GM12878 (cell line): ENCODE measurements around the gene CHST15. TPM values are rescaled to one million over a fixed set of nuclear protein-coding genes. Genes with fewer than 3 reads are reported as not detected.

Experiments
- ATAC-seq: fragments of 200-7000 bp; cut with Tn5 transposase; 3 replicates; pipeline ENCODE4 v1.9.1; 2020; ENCODE audit warnings: mild to moderate bottlenecking, moderate library complexity
- BruUV-seq: library from RNA; stranded (reverse); fragments of 400-500 nt; replicated peaks from 2 replicates; lab custom pipeline; 2021; lab: Mats Ljungman, UMichigan
- CTCF ChIA-PET: fragments of 300-600 bp; sonication (Branson Sonifier 250); formaldehyde crosslinking; extraction: SDS; loops from one replicate; lab custom pipeline; 2021; ENCODE audit warnings: inconsistent platforms; lab: Yijun Ruan, JAX
- POLR2A ChIA-PET: fragments of 350-600 bp; formaldehyde crosslinking; extraction: SDS; loops from one replicate; lab custom pipeline; 2021; ENCODE audit warnings: inconsistent platforms; lab: Charles Lee
- RAD21 ChIA-PET: fragments of 300-600 bp; sonication (Branson Sonifier 250); formaldehyde crosslinking; loops from one replicate; lab custom pipeline; 2023; ENCODE audit warnings: antibody characterized with exemption; ENCODE audit not compliant: unreplicated experiment; lab: Charles Lee
- SMC1A ChIA-PET: fragments of 300-600 bp; sonication (Branson Sonifier 250); formaldehyde crosslinking; loops from one replicate; lab custom pipeline; 2023; ENCODE audit not compliant: unreplicated experiment, uncharacterized antibody; lab: Charles Lee
- DNase-seq: peaks from one replicate; pipeline ENCODE4 v3.0.0-alpha.2; 2011; ENCODE audit warnings: low read depth, low spot score
- FAIRE-seq: peaks from 3 replicates; lab custom pipeline; 2011; peaks lifted over from hg19 to GRCh38; lab: Jason Lieb, UNC
- H2AFZ ChIP-seq: 2 replicates; pipeline ENCODE4 v1.6.0; 2011; ENCODE audit warnings: low read depth, low read length, control low read depth; ENCODE audit not compliant: control insufficient read depth
- H3K27ac ChIP-seq: 2 replicates; pipeline ENCODE4 v1.5.1; 2011; ENCODE audit warnings: control low read depth; ENCODE audit not compliant: control insufficient read depth, insufficient read depth
- H3K27me3 ChIP-seq, 2 experiments: replicated peaks in 1 of 2; 2 replicates each; pipeline versions ENCODE4 v1.6.0 to v1.6.1; 2011; ENCODE audit warnings: low read length in 1 of 2; ENCODE audit not compliant: control insufficient read depth in 2 of 2, insufficient read depth in 2 of 2
- H3K36me3 ChIP-seq, 2 experiments: 2 replicates each; pipeline ENCODE4 v1.5.1; 2011; ENCODE audit warnings: low read length in 1 of 2; ENCODE audit not compliant: control insufficient read depth in 2 of 2, insufficient read depth in 2 of 2
- H3K4me1 ChIP-seq: 2 replicates; pipeline ENCODE4 v1.6.1; 2011; ENCODE audit warnings: mild to moderate bottlenecking, low read length, moderate library complexity, mixed read lengths; ENCODE audit not compliant: control insufficient read depth, insufficient read depth
- H3K4me2 ChIP-seq: 2 replicates; pipeline ENCODE4 v1.6.0; 2011; ENCODE audit warnings: control low read depth; ENCODE audit not compliant: control insufficient read depth, insufficient read depth
- H3K4me3 ChIP-seq: fragments of 200-600 bp; sonication (generic); 2 replicates; pipeline ENCODE4 v1.5.1; 2016
- H3K79me2 ChIP-seq: 2 replicates; pipeline ENCODE4 v1.6.0; 2011; ENCODE audit warnings: low read length; ENCODE audit not compliant: control insufficient read depth, insufficient read depth
- H3K9ac ChIP-seq: 2 replicates; pipeline ENCODE4 v1.8.0; 2011; ENCODE audit warnings: low read length, control low read depth, mixed read lengths; ENCODE audit not compliant: control insufficient read depth, insufficient read depth
- H3K9me3 ChIP-seq: replicated peaks from 3 replicates; pipeline ENCODE4 v1.5.1; 2011; ENCODE audit warnings: mild to moderate bottlenecking, low read length; ENCODE audit not compliant: control insufficient read depth, insufficient read depth
- H4K20me1 ChIP-seq: 2 replicates; pipeline ENCODE4 v1.6.0; 2011; ENCODE audit not compliant: control insufficient read depth, insufficient read depth
- ATF7 ChIP-seq: fragments of 450-650 bp; IDR thresholded peaks from 2 replicates; pipeline ENCODE4 v1.6.1; 2016; ENCODE audit warnings: low read depth, mild to moderate bottlenecking
- CHD4 ChIP-seq: fragments of 200-600 bp; sonication (generic); IDR thresholded peaks from 2 replicates; pipeline ENCODE4 v1.6.1; 2016; ENCODE audit warnings: mild to moderate bottlenecking
- HDGF ChIP-seq: fragments of 450-650 bp; IDR thresholded peaks from 2 replicates; pipeline ENCODE4 v1.6.1; 2016; ENCODE audit warnings: antibody characterized with exemption
- MEF2A ChIP-seq: IDR thresholded peaks from 2 replicates; pipeline ENCODE4 v1.6.1; 2011; ENCODE audit warnings: low read depth, mild to moderate bottlenecking, low read length, moderate library complexity; ENCODE audit not compliant: insufficient read depth
- MXI1 ChIP-seq: fragments of 150-350 bp; IDR thresholded peaks from 2 replicates; pipeline ENCODE4 v1.6.1; 2011; ENCODE audit warnings: low read depth, mild to moderate bottlenecking, inconsistent platforms, low read length, improper control_type of control experiment
- MYC ChIP-seq: IDR thresholded peaks from 2 replicates; pipeline ENCODE4 v1.6.1; 2011; ENCODE audit warnings: mild to moderate bottlenecking, low read length, moderate library complexity, inconsistent platforms; ENCODE audit not compliant: insufficient read depth, insufficient replicate concordance, insufficient read length, severe bottlenecking
- NFIC ChIP-seq: IDR thresholded peaks from 2 replicates; pipeline ENCODE4 v1.6.1; 2012; ENCODE audit warnings: low read depth, mild to moderate bottlenecking, inconsistent platforms, low read length, moderate library complexity
- NR2F1 ChIP-seq: fragments of 450-650 bp; conservative IDR thresholded peaks from 2 replicates; pipeline ENCODE4 v1.6.1; 2017; ENCODE audit warnings: mild to moderate bottlenecking
- SMARCA5 ChIP-seq: fragments of 450-650 bp; IDR thresholded peaks from 2 replicates; pipeline ENCODE4 v1.6.1; 2017; ENCODE audit warnings: mild to moderate bottlenecking
- SMC3 ChIP-seq: IDR thresholded peaks from 2 replicates; pipeline ENCODE4 v1.6.1; 2011; ENCODE audit warnings: low read length, improper control_type of control experiment, borderline replicate concordance
- TARDBP ChIP-seq: IDR thresholded peaks from 2 replicates; pipeline ENCODE4 v1.6.1; 2016; ENCODE audit warnings: borderline replicate concordance
- TCF3 ChIP-seq: IDR thresholded peaks from 2 replicates; pipeline ENCODE4 v1.6.1; 2012; ENCODE audit warnings: low read depth, mild to moderate bottlenecking, low read length, borderline replicate concordance; ENCODE audit not compliant: insufficient read depth
- ZBTB11 ChIP-seq: fragments of 450-650 bp; formaldehyde crosslinking; IDR thresholded peaks from 2 replicates; pipeline ENCODE4 v1.5.0; 2022; ENCODE audit warnings: mild to moderate bottlenecking, missing genetic modification characterization
- ZNF274 ChIP-seq: IDR thresholded peaks from one replicate; pipeline ENCODE4 v1.8.0; 2011; ENCODE audit not compliant: insufficient read length, insufficient read depth
- ZSCAN29 ChIP-seq: fragments of 450-650 bp; IDR thresholded peaks from 2 replicates; pipeline ENCODE4 v1.6.1; 2017; ENCODE audit warnings: mild to moderate bottlenecking, moderate library complexity
- WGBS: methylation state at CpG from one replicate; pipeline ENCODE4 v1.1.6; 2016; ENCODE audit warnings: low lambda C conversion rate; ENCODE audit not compliant: insufficient replicate concordance, insufficient coverage; ENCODE audit errors: missing lambda C conversion rate; 5-methylcytosine and 5-hydroxymethylcytosine counted together
- in situ Hi-C: fragments of 300-500 bp; cut with MboI; formaldehyde crosslinking; loops from 9 replicates; pipeline ENCODE4 v1.14.3; 2018; ENCODE audit warnings: mixed read lengths
- intact Hi-C: fragments of 100-400 bp; cut with micrococcal nuclease; formaldehyde crosslinking; loops from one replicate; pipeline ENCODE4 v1.14.2; 2022; ENCODE audit not compliant: unreplicated experiment
- polyA plus RNA-seq, 11 experiments: library from polyadenylated mRNA; depleted of rRNA in 4 of 11; unstranded in 6 of 11; stranded (reverse) in 5 of 11; fragments of >200 nt; fragmentation: Nextera tagmentation in 4 of 11; fragmentation: Illumina TruSeq in 1 of 11; extraction: Ambion mirVana in 4 of 11; extraction: Trizol in 1 of 11; gene quantifications; 1 replicate in 1 of 11; 2 replicates in 10 of 11; pipeline versions ENCODE4 v1.2.1 to v1.2.3, GENCODE V29; 2011 to 2016; ENCODE audit warnings: inconsistent platforms in 2 of 11, missing spikeins in 2 of 11, low read depth in 1 of 11
- total RNA-seq, 4 experiments: library from RNA; depleted of rRNA in 3 of 4; stranded (reverse); fragments of >200 nt in 3 of 4; fragmentation: Illumina TruSeq in 1 of 4; extraction: Trizol in 1 of 4; gene quantifications; 2 replicates each; pipeline versions ENCODE4 v1.2.1 to v1.2.3, GENCODE V29; 2013 to 2021
- TF ChIP-seq, protein P1 (sequence below): fragments of 450-650 bp; IDR thresholded peaks from 2 replicates; pipeline ENCODE4 v1.6.1; 2018; ENCODE audit warnings: borderline replicate concordance, mild to moderate bottlenecking; ENCODE audit not compliant: partially characterized antibody

CHST15 gene
- total and polyA plus RNA-seq, 10 of the 15 experiments (the other 5 are each of a cell fraction or from before 2014, with no cell fraction given), result 0.02 to 0.53 (median 0.05) TPM; not detected in 1

DNA sequence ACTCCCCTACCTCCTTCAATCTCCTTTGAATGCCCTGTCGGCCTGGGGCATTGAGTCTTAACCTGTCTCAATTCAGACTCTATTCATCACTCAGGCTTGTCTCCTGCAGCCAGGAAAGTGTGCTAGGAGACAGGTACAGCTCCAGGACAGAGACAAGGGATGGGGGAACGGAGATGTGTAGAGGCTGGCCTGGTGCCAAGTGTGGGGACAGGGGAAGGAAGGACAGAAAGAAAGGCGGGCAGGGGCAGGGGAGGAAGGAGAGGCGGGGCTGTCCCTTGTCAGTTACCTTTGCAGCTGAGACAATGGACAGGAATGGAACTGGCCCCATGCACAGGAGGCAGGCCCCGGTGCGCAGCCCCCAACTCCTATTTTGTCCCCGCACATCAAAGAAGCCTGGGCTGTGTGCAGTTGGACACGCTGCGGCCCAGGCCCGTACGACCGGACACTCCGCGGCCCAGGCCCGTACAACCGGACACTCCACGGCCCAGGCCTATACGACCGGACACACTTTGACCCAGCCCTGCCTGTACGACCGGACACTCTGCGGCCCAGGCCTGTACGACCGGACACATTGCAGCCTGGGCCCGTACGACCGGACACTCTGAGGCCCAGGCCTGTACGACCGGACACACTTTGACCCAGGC is 36.9 kb downstream of the CHST15 start:
- intact Hi-C loops, result no loop called here
- ChIA-PET SMC1A (no interaction called here), RAD21 (no interaction called here), CTCF (no interaction called here), POLR2A (no interaction called here)
- BruUV-seq, result no TSS peak
- no peak overlapping the region for H3K9ac ChIP-seq
- TF ChIP-seq NR2F1, result no peak
- no peak for TF ChIP-seq TARDBP
- no peak for TF ChIP-seq ATF7
- TF ChIP-seq NFIC, result no peak
- TF ChIP-seq ZNF274, result no peak
- no peak for TF ChIP-seq ZBTB11 (CRISPR knock-in tag)
- TF ChIP-seq MYC, result no peak
- TF ChIP-seq SMARCA5, result no peak
- TF ChIP-seq TCF3, result no peak
- no peak for TF ChIP-seq ZSCAN29
- TF ChIP-seq, protein P1, sequence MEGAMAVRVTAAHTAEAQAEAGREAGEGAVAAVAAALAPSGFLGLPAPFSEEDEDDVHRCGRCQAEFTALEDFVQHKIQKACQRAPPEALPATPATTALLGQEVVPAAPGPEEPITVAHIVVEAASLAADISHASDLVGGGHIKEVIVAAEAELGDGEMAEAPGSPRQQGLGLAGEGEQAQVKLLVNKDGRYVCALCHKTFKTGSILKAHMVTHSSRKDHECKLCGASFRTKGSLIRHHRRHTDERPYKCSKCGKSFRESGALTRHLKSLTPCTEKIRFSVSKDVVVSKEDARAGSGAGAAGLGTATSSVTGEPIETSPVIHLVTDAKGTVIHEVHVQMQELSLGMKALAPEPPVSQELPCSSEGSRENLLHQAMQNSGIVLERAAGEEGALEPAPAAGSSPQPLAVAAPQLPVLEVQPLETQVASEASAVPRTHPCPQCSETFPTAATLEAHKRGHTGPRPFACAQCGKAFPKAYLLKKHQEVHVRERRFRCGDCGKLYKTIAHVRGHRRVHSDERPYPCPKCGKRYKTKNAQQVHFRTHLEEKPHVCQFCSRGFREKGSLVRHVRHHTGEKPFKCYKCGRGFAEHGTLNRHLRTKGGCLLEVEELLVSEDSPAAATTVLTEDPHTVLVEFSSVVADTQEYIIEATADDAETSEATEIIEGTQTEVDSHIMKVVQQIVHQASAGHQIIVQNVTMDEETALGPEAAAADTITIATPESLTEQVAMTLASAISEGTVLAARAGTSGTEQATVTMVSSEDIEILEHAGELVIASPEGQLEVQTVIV, result no peak
- TF ChIP-seq MXI1, result no peak
- TF ChIP-seq CHD4, result no peak
- TF ChIP-seq MEF2A, result no peak
- no peak for TF ChIP-seq HDGF
- no peak for TF ChIP-seq SMC3
- no peaks in the 10 kb centered on the region for H3K4me1 ChIP-seq
- H3K36me3 ChIP-seq, result no peaks in the 10 kb centered on the region
- peaks cover 0 to 1% of the 10 kb centered on the region in 2 experiments; a peak in 2 of 4 replicates for H3K27me3 ChIP-seq
- no peak overlapping the region for H3K27ac ChIP-seq
- no peaks in the 10 kb centered on the region for H3K79me2 ChIP-seq
- in situ Hi-C loops, result no loop called here
- no peak overlapping the region for H3K4me2 ChIP-seq
- no peaks in the 10 kb centered on the region for H4K20me1 ChIP-seq
- DNase-seq (no peak), ATAC-seq (no peak), FAIRE-seq (no peak)
- H2AFZ ChIP-seq, result no peak overlapping the region
- no peak overlapping the region for H3K4me3 ChIP-seq
- WGBS, result 77% methylated on average over 29 of the region's 29 CpGs
- H3K9me3 ChIP-seq, result no peaks in the 10 kb centered on the region; the same call in 2 of the 3 replicates
